PC-9 (cell line): ENCODE measurements around the gene ZNF2.

Source experiments
- EZH2 ChIP-seq: fragments of 200-600 bp; sonication (generic); IDR thresholded peaks from 2 replicates; pipeline ENCODE4 v1.8.0; 2017; ENCODE audit warnings: antibody characterized with exemption, low read depth
- TF ChIP-seq, protein P1 (sequence below): fragments of 200-600 bp; sonication (generic); conservative IDR thresholded peaks from 2 replicates; pipeline ENCODE4 v1.6.1; 2017; ENCODE audit warnings: mixed run types, antibody characterized with exemption, mild to moderate bottlenecking, moderate library complexity

DNA sequence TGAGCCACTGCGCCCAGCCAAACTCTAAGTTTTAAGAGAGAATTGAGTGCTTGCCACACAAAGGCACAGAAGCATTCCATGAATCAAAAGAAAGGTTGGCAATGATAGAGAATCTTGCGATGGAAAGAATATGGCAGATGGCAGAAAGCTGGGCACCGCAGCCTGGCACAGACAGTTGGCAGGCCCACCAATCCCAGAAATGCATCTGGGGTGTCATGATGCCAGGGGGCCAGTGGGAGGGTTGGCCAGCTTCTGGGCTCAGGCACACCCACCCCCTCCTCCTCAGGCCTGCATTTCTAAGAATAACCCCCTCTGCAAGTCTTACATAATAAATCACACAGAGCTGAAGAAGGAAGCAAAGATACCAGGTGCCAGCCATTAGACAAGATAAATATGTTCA lies 19.6 kb downstream of the ZNF2 start:
- TF ChIP-seq, protein P1, sequence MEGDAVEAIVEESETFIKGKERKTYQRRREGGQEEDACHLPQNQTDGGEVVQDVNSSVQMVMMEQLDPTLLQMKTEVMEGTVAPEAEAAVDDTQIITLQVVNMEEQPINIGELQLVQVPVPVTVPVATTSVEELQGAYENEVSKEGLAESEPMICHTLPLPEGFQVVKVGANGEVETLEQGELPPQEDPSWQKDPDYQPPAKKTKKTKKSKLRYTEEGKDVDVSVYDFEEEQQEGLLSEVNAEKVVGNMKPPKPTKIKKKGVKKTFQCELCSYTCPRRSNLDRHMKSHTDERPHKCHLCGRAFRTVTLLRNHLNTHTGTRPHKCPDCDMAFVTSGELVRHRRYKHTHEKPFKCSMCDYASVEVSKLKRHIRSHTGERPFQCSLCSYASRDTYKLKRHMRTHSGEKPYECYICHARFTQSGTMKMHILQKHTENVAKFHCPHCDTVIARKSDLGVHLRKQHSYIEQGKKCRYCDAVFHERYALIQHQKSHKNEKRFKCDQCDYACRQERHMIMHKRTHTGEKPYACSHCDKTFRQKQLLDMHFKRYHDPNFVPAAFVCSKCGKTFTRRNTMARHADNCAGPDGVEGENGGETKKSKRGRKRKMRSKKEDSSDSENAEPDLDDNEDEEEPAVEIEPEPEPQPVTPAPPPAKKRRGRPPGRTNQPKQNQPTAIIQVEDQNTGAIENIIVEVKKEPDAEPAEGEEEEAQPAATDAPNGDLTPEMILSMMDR = no peak
- TF ChIP-seq EZH2 = no peak
